HG02884 (cell line): ENCODE measurements around the gene ZNF462.
"Not testable (repeated sequence)": the region's sequence is repeated elsewhere in the genome, so short reads cannot be mapped to it uniquely, and the experiment has no call there.

Experiments used
- ATAC-seq: cut with Tn5 transposase; IDR thresholded peaks from one replicate; pipeline ENCODE4 v1.9.1; 2021; ENCODE audit warnings: mild to moderate bottlenecking, moderate library complexity; ENCODE audit not compliant: unreplicated experiment

Gene ZNF462

GRCh38 chr9:106989904-106990303, 126.9 kb downstream of the ZNF462 start:
- ATAC-seq = not testable (repeated sequence)

GRCh38 chr9:106992186-106992585, 129.2 kb downstream of the ZNF462 start:
- ATAC-seq = no peak

- no peak for ATAC-seq
Measured at GRCh38 chr9:106993603-106994002, 130.6 kb downstream of the ZNF462 start.

GRCh38 chr9:106994463-106994862, 131.5 kb downstream of the ZNF462 start:
- ATAC-seq = no peak

- ATAC-seq = no peak
Measured at GRCh38 chr9:107000218-107000617, 137.3 kb downstream of the ZNF462 start.

- ATAC-seq = no peak
Measured at GRCh38 chr9:107005201-107005600, 142.2 kb downstream of the ZNF462 start.

- no peak for ATAC-seq
Measured at GRCh38 chr9:107007402-107007801, 144.4 kb downstream of the ZNF462 start.

- no peak for ATAC-seq
Measured at GRCh38 chr9:107008011-107008410, 145.0 kb downstream of the ZNF462 start.

GRCh38 chr9:107008447-107008846, 145.5 kb downstream of the ZNF462 start:
- ATAC-seq = no peak

GRCh38 chr9:107016383-107016782, 153.4 kb downstream of the ZNF462 start:
- ATAC-seq = no peak

GRCh38 chr9:107018861-107019545, 156.0 kb downstream of the ZNF462 start:
- ATAC-seq = no peak

- ATAC-seq = no peak
Measured at GRCh38 chr9:107020040-107020530, 157.1 kb downstream of the ZNF462 start.

- ATAC-seq = peak; percentile 57
Measured at GRCh38 chr9:107024193-107024592, 161.2 kb downstream of the ZNF462 start.

- no peak for ATAC-seq
Measured at GRCh38 chr9:107025260-107026035, 162.5 kb downstream of the ZNF462 start.

- no peak for ATAC-seq
Measured at GRCh38 chr9:107029146-107029545, 166.2 kb downstream of the ZNF462 start.

- ATAC-seq = no peak
Measured at GRCh38 chr9:107033966-107034365, 171.0 kb downstream of the ZNF462 start.

- no peak for ATAC-seq
Measured at GRCh38 chr9:107034831-107035230, 171.9 kb downstream of the ZNF462 start.

GRCh38 chr9:107036367-107036766, 173.4 kb downstream of the ZNF462 start:
- no peak for ATAC-seq

GRCh38 chr9:107039542-107039941, 176.6 kb downstream of the ZNF462 start:
- no peak for ATAC-seq

GRCh38 chr9:107042606-107043005, 179.6 kb downstream of the ZNF462 start:
- ATAC-seq = no peak

GRCh38 chr9:107043886-107044285, 180.9 kb downstream of the ZNF462 start:
- ATAC-seq = no peak

- ATAC-seq = no peak
Measured at GRCh38 chr9:107044872-107045271, 181.9 kb downstream of the ZNF462 start.
